NCI-H82 (cell line): ENCODE measurements around the gene AHI1.
A peak's percentile ranks its signal among the peaks of the same experiment; 100 is the strongest.
"Not testable (repeated sequence)": the region's sequence is repeated elsewhere in the genome, so short reads cannot be mapped to it uniquely, and the experiment has no call there.

ENCODE experiments used
- DNase-seq: peaks from one replicate; lab custom pipeline; 2025; lab: John Stamatoyannopoulos, UW

Gene AHI1

GRCh38 chr6:135260612-135261011, 236.9 kb downstream of the AHI1 start:
- no peak for DNase-seq

- DNase-seq, result no peak
Observed at GRCh38 chr6:135258970-135259369, 238.6 kb downstream of the AHI1 start.

- DNase-seq, result no peak
Observed at GRCh38 chr6:135257631-135258405, 239.7 kb downstream of the AHI1 start.

- no peak for DNase-seq
Observed at GRCh38 chr6:135256866-135257265, 240.7 kb downstream of the AHI1 start.

DNA sequence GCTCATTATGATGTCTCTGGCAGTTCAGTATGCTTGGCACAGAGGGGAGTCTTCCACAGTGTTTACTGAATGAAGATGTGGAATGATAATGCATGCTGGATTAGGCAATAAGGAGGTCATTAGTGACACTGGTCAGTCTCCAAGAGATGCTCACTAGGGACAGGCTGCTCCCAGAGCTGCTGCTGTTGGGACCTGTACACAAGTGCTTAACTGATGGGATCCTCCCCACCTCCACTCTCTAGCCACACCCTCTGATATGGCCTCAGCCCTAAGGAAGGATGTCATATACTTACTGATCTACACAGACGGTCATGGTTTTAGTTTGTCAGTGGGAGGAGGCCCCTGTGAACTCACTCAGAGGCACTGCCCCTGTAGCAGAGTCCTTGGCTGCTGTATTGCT, 243.1 kb downstream of the AHI1 start:
- DNase-seq, result no peak

GRCh38 chr6:135251498-135252441, 245.8 kb downstream of the AHI1 start:
- peak; percentile 48 for DNase-seq

DNA sequence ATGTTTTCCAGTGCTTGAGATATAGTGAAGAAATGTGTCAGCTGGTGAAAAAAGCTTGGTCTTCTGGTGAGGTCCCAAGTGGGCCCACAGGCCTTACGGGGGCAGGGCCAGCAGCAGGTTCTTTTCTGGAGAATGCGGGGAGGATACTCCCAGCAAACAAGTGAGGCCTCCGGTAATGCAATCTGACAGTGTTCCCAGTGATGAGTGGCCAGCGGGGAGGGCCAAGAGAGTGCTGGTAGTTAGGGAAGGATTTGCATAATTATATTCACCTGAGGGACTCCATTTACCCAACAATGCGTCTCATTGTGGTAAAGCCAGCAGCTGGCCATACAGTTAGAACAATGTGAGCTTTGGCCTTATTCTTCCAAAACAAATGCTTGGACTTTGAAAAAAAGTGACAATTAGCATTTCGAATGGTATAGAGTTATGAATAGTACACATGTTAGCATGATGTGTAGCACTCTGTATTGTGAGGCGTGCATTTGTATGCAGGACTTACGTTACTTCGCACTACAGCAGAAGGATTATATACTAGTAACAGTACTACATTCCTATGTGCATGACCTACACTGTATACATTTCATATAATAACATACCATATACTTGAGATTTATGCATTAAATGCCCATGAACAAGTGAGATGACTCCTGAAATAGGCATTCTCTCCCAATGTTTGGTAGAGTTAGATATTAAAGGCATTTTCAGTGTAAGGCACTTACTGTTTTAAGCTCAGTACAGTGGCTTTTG, 246.6 kb downstream of the AHI1 start:
- DNase-seq, result no peak

GRCh38 chr6:135250234-135250633, 247.3 kb downstream of the AHI1 start:
- DNase-seq, result no peak

DNA sequence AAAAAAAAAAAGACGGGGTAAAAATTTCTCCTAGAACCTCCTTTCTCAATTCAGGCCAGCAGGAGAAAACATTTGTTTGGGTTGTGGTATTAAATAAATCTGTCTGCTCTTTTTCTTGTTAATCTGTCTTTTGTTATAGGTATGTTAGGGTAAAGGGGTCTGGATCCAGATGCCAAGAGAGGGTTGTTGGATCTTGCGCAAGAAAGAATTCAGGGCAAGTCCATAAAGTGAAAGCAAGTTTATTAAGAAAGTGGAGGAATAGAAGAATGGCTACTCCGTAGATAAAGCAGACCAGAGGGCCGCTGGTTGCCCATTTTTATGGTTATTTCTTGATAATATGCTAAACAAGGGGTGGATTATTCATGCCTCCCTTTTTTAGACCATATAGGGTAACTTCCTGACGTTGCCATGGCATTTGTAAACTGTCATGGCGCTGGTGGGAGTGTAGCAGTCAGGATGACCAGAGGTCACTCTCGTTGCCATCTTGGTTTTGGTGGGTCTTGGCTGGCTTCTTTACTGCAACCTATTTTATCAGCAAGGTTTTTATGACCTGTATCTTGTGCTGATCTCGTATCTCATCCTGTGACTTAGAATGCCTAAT, 251.0 kb downstream of the AHI1 start:
- not testable (repeated sequence) for DNase-seq

DNA sequence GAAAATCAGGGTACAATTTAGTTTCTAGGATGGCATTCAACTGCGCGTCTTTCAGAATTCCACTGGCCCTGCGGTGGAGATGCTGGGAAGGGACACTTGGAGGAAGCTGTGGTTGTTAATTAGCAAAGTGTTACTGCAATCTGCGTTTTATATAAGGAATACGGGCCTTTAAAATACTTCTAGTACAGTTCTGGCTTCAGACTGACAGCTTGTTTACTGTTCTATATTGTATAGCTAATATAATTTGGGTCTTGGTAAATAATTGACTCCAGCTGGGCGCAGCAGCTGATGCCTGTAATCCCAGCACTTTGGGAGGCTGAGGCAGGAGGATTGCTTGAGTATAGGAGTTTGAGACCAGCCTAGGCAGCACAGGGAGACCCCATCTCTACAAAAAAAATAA, 252.7 kb downstream of the AHI1 start:
- DNase-seq, result no peak

DNA sequence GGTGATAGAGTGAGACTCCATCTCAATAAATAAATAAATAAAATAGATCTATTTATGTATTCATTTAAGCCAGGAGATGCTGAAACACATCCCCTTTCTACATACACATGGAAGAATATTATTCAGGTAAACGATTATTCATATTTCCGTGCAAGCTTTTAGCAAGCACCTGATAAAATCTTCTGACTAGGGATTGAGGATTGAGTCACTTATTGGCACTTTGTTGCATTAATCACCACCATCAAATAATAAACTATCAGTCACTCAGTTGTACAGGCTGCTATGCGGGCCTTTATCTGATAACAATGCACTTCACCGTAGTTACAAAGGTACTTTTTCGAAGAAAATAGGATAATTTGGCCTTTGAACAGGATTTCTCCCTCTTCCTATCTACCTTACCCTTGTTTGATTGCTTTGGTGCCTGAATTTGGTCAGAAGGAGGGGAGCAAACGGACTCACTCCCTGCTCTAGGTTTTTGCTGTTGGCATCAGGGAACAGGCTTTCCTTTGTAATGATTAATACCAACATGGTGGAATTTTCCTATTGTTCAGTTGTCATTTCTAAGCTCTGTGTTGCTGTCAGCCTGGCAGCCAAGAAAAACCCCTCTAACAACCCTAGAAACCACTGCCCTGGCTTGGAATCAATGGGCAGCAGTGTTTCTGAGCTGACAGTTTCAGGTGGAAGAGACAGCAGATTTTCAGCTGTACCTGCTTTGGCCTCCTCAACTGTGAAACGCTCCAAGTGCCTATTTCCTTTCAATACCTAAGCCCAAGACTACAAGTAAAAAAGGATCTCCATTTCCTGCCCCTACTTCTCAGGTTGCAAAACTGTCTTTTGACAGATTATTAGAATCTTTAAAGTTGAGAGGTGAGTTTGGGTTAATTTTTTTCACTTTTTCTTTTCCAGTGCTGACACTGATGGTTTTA, 253.4 kb downstream of the AHI1 start:
- DNase-seq, result no peak

DNA sequence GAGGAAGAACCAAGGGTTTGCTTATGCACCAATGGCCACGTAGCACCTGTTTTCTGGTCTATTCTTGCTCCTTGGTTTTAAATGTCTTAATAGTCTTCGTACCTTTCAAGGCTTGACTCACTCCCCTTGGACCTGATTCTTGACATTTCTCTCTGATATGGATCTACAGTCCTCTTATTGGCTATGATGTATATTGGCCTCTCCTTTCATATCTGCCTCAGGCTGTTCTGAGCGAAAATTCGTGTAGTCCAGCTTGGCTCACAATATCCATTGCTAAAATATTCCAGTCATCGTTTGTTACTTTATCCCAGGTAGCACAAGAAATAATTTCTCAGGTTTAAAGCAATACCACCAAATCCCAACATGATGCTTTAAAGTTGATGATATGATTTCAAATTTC, 256.8 kb downstream of the AHI1 start:
- no peak for DNase-seq

DNA sequence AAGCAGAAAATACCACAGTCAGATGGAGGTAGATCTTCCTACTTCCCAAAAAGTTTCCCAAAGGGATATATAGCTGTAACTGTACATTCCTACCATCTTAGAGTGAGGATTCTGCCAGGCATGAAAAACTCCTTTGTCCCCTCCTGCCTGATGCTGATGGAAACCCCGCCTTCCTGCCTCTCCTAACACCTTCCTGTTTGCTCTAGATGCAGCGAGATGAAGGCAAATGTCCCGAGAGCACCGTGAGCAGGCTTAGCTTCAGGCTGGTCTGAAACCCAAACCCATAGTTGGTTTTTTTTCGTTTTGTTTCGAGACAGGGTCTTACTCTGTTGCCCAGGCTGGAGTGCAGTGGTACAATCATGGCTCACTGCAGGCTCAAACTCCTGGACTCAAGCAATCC, 260.8 kb downstream of the AHI1 start:
- DNase-seq, result no peak

DNA sequence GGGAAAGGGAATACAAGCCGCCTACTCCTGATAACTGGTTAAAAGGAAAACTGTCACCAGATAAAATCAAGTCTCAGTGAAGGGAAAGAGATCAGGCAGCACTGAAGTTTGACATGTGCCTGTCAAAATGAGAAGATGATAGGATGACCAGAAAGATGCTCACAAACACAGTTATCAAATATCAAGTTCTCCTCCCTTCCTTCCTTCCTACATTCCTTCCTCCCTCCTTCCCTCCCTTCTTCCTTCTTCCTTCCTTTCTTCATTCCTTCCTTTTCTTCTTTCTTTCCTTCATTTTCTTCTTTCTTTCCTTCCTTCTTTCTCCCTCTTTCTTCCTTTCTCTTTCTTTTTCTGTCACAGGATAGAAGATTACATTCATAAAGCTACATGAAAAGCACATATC, 261.2 kb downstream of the AHI1 start:
- DNase-seq, result no peak

- no peak for DNase-seq
Observed at GRCh38 chr6:135235716-135236115, 261.8 kb downstream of the AHI1 start.

DNA sequence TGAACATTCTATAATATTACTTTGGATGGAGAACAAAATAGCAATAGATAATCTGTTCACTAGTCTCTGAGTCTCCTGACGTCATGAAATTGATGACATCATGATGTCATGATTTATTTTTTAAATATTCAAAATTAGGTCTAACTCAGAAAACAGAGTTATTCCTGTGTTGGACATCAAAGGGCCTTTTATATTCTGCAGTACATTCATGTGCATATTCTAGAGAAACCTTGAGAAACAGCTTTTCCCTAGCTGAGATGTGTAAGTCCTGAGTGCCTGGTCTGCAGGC, 263.1 kb downstream of the AHI1 start:
- DNase-seq, result no peak

GRCh38 chr6:135233686-135234491, 263.7 kb downstream of the AHI1 start:
- DNase-seq, result peak; percentile 85
